Sigmoid colon (tissue), 4 donors: ENCODE measurements around the gene SLC25A33.

Experiments
- CTCF ChIP-seq, 4 experiments: fragments of 450-650 bp in 3 of 4; fragments of 200-600 bp in 1 of 4; IDR thresholded peaks; one replicate each; pipeline ENCODE4 v1.5.1; 2016 to 2019; ENCODE audit warnings: antibody characterized with exemption in 4 of 4, mild to moderate bottlenecking in 3 of 4, moderate library complexity in 2 of 4
- EP300 ChIP-seq, 4 donors: sonication (generic); formaldehyde crosslinking; IDR thresholded peaks; one replicate each; pipeline ENCODE4 v1.6.1; 2017; ENCODE audit warnings: antibody characterized with exemption in 4 of 4

DNA sequence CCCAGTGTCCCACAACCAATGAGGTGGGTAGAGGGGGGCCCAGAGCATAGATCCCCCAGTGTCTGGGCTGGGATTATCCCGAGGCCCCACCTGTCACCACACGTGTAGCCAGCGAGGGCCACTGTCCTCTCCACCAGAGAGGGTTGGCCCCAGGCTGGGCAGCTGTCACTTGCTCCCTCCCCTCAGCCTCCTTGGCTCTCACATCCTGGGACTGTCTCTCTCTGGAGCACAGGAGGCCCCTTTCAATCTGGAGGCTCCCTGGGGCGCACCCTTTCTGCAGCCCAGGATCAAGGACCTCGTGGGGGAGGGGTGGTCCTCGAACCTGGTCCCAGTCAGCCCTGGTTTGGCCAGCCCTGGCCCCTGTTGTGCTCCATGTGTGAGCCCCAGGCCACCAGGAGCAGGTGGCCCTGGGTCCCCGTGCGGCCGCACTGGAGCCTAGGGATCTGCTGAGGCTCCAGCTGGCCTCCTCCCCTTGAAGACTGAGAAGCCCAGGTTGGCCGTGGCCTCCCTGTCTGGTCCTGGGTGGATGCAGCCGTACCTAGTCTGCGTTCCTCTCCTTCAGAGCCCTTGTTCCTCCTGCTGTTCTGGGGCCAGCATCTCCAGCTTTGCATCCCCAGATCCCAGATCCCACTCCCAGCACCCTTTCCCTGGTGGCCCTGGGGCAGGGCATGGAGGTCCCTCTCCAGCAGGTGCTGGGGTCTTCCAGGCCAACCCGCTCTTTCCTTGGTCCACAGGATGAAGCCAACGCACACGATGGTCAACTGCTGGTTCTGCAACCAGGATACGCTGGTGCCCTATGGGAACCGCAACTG lies 56.1 kb downstream of the SLC25A33 start:
- TF ChIP-seq EP300 (IDR thresholded peaks at IDR 0.05) (no peak), CTCF (IDR thresholded peaks at IDR 0.05) (no peak)
